ENCODE data around the gene ORM2. TPM values are rescaled to one million over a fixed set of nuclear protein-coding genes. Genes with fewer than 3 reads are reported as not detected.

Gene ORM2
- polyA plus RNA-seq, 3 donors: 0.30 to 0.33 TPM; not detected in 1

DNA sequence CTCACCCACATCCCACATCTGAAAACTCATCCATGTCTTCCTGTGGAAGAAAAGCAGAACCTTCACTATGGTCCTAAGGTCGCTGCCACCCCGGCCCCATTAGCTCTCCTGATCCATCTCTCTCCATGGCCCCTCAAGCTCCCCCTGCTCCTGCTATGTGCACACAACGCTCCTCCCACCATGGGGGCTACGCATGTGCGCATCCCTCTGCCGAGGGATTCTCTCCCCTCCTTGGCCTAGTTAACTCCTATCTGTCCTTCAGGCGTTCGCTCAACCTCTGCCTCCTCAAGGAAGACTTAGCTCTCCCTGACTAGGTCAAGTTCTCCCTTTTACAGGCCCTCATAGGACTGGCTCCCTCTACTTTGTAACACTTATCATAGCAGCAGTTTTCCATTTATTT is 48.3 kb downstream of the ORM2 start:
- Histone ChIP-seq H4K20me1 (ENCODE audit: insufficient read depth, low read length) (peaks cover 61% of the 10 kb centered on the region), H3K27ac (ENCODE audit: low read depth in 1 of 2, low read length in 2 of 2) (peak overlapping the region in 1 of 2 donors; percentile 78), H3K79me2 (ENCODE audit: insufficient read depth, low read length) (peaks cover 92% of the 10 kb centered on the region), H3K27me3 (ENCODE audit: control insufficient read depth in 2 of 2, insufficient read depth in 2 of 2, low read length in 2 of 2) (no peaks in the 10 kb centered on the region), H2AFZ (ENCODE audit: insufficient read depth, low read depth, low read length, poor library complexity, severe bottlenecking) (no peak overlapping the region), H3K4me1 (ENCODE audit: control insufficient read depth in 1 of 2, insufficient read depth in 2 of 2, low read length in 2 of 2) (peaks cover 81 to 95% of the 10 kb centered on the region in 2 donors), H3K9me3 (replicated peaks in 1 of 2; ENCODE audit: control insufficient read depth in 1 of 2, insufficient read depth in 1 of 2, low read length in 2 of 2) (no peaks in the 10 kb centered on the region), H3K9ac (ENCODE audit: insufficient read depth, low read length, poor library complexity, severe bottlenecking) (no peak overlapping the region), H3K4me2 (replicated peaks; ENCODE audit: extremely low read depth, low read length, poor library complexity, severe bottlenecking) (no peak overlapping the region), H3K4me3 (replicated peaks in 1 of 3; ENCODE audit: low read depth in 2 of 3, low read length in 3 of 3) (no peak overlapping the region), H3K36me3 (replicated peaks in 1 of 2; ENCODE audit: control insufficient read depth in 1 of 2, insufficient read depth in 2 of 2, low read length in 2 of 2) (peaks cover 70 to 88% of the 10 kb centered on the region in 2 donors)
- no peak for DNase-seq
- Mint-ChIP-seq H3K36me3 (peaks cover 76 to 95% of the 10 kb centered on the region in 2 donors), H3K4me1 (peaks cover 79% of the 10 kb centered on the region), H3K4me3 (no peak overlapping the region), H3K27me3 (ENCODE audit: low read depth in 3 of 3) (peaks cover 0 to 2% (median 0%) of the 10 kb centered on the region in 3 donors), H3K9me3 (no peaks in the 10 kb centered on the region), H3K27ac (peak overlapping the region; percentile 42 to 87 (median 79))
- intact Hi-C loops (cut with micrococcal nuclease): no loop called here
- WGBS (ENCODE audit: insufficient coverage): 92% methylated on average over 7 of the region's 8 CpGs
- no peak for TF ChIP-seq CTCF (IDR thresholded peaks at IDR 0.05)

- peaks cover 81 to 95% of the 10 kb centered on the region in 2 donors for H3K4me1 ChIP-seq (ENCODE audit: control insufficient read depth in 1 of 2, insufficient read depth in 2 of 2, low read length in 2 of 2)
- intact Hi-C loops (cut with micrococcal nuclease): no loop called here
- Mint-ChIP-seq H3K27ac (peak overlapping the region in 5 of 7 donors; percentile 32 to 84 (median 76)), H3K4me3 (no peak overlapping the region), H3K9me3 (no peaks in the 10 kb centered on the region), H3K36me3 (peaks cover 72 to 95% of the 10 kb centered on the region in 2 donors), H3K27me3 (ENCODE audit: low read depth in 3 of 3) (peaks cover 0 to 2% (median 0%) of the 10 kb centered on the region in 3 donors), H3K4me1 (peaks cover 80% of the 10 kb centered on the region)
- DNase-seq: no peak
- TF ChIP-seq CTCF (IDR thresholded peaks at IDR 0.05): no peak
- no peaks in the 10 kb centered on the region for H3K9me3 ChIP-seq (replicated peaks in 1 of 2; ENCODE audit: control insufficient read depth in 1 of 2, insufficient read depth in 1 of 2, low read length in 2 of 2)
- 93% methylated on average over 3 of the region's 5 CpGs for WGBS (ENCODE audit: insufficient coverage)
- H3K4me3 ChIP-seq (replicated peaks in 1 of 3; ENCODE audit: low read depth in 2 of 3, low read length in 3 of 3): no peak overlapping the region
- H3K27me3 ChIP-seq (ENCODE audit: control insufficient read depth in 2 of 2, insufficient read depth in 2 of 2, low read length in 2 of 2): no peaks in the 10 kb centered on the region
- peaks cover 69% of the 10 kb centered on the region for H4K20me1 ChIP-seq (ENCODE audit: insufficient read depth, low read length)
- no peak overlapping the region for H2AFZ ChIP-seq (ENCODE audit: insufficient read depth, low read depth, low read length, poor library complexity, severe bottlenecking)
- H3K27ac ChIP-seq (ENCODE audit: low read depth in 1 of 2, low read length in 2 of 2): peak overlapping the region; percentile 31 to 78
- H3K79me2 ChIP-seq (ENCODE audit: insufficient read depth, low read length): peaks cover 94% of the 10 kb centered on the region
- H3K36me3 ChIP-seq (replicated peaks in 1 of 2; ENCODE audit: control insufficient read depth in 1 of 2, insufficient read depth in 2 of 2, low read length in 2 of 2): peaks cover 63 to 83% of the 10 kb centered on the region in 2 donors
- no peak overlapping the region for H3K4me2 ChIP-seq (replicated peaks; ENCODE audit: extremely low read depth, low read length, poor library complexity, severe bottlenecking)
- no peak overlapping the region for H3K9ac ChIP-seq (ENCODE audit: insufficient read depth, low read length, poor library complexity, severe bottlenecking)
Observed at GRCh38 chr9:114378883-114379282, 49.2 kb downstream of the ORM2 start.

Other genes with a start within 250 kb of the ORM2 start
- gene KIF12, start 230.6 kb upstream of the ORM2 start, polyA plus RNA-seq: not detected
- under 1 TPM in 1 of 3 donors, not detected in 2; 0.03 TPM for gene COL27A1, start 174.3 kb upstream of the ORM2 start, polyA plus RNA-seq
- 1 to 10 TPM; 2.2 to 4.9 (median 2.8) TPM for gene ORM1, start 6.8 kb upstream of the ORM2 start, polyA plus RNA-seq
- gene AKNA, start 58.1 kb downstream of the ORM2 start, polyA plus RNA-seq: 100 to 1,000 TPM in 1 of 3 donors, 1 to 10 TPM in 2; 3.3 to 147 (median 7.3) TPM
- gene WHRN, start 175.6 kb downstream of the ORM2 start, polyA plus RNA-seq: under 1 TPM; 0.13 to 0.59 (median 0.30) TPM

All from CD14-positive monocyte (primary cell).